Ishikawa (cell line): ENCODE measurements around the gene MAP1LC3A.

Source experiments
- CEBPB ChIP-seq: IDR thresholded peaks from 2 replicates; pipeline ENCODE4 v1.6.1; 2012
- CREB1 ChIP-seq: IDR thresholded peaks from 2 replicates; pipeline ENCODE4 v1.6.1; 2012; ENCODE audit warnings: low read depth
- EGR1 ChIP-seq: IDR thresholded peaks from 2 replicates; pipeline ENCODE4 v1.6.1; 2012
- EP300 ChIP-seq: IDR thresholded peaks from 2 replicates; pipeline ENCODE4 v1.6.1; 2012; ENCODE audit warnings: borderline replicate concordance
- FOXM1 ChIP-seq: IDR thresholded peaks from 2 replicates; pipeline ENCODE4 v1.6.1; 2012; ENCODE audit warnings: low read depth, borderline replicate concordance
- NFIC ChIP-seq: IDR thresholded peaks from 2 replicates; pipeline ENCODE4 v1.6.1; 2012
- RAD21 ChIP-seq: IDR thresholded peaks from 2 replicates; pipeline ENCODE4 v1.6.1; 2012; ENCODE audit warnings: low read depth
- TAF1 ChIP-seq: IDR thresholded peaks from 2 replicates; pipeline ENCODE4 v1.6.1; 2012; ENCODE audit warnings: low read depth, mild to moderate bottlenecking
- TCF12 ChIP-seq: IDR thresholded peaks from 2 replicates; pipeline ENCODE4 v1.6.1; 2012; ENCODE audit warnings: low read depth
- TEAD4 ChIP-seq: IDR thresholded peaks from 2 replicates; pipeline ENCODE4 v1.6.1; 2012
- YY1 ChIP-seq: IDR thresholded peaks from 2 replicates; pipeline ENCODE4 v1.6.1; 2012; ENCODE audit warnings: low read depth
- ZBTB7A ChIP-seq: IDR thresholded peaks from 2 replicates; pipeline ENCODE4 v1.6.1; 2012; ENCODE audit warnings: low read depth
- TF ChIP-seq, protein P1 (sequence below): IDR thresholded peaks from 2 replicates; pipeline ENCODE4 v1.6.1; 2012
- TF ChIP-seq, protein P2 (sequence below): IDR thresholded peaks from 2 replicates; pipeline ENCODE4 v1.6.1; 2012
- TF ChIP-seq, protein P3 (sequence below): IDR thresholded peaks from 2 replicates; pipeline ENCODE4 v1.6.1; 2012; ENCODE audit warnings: low read depth, mild to moderate bottlenecking

The MAP1LC3A gene

DNA sequence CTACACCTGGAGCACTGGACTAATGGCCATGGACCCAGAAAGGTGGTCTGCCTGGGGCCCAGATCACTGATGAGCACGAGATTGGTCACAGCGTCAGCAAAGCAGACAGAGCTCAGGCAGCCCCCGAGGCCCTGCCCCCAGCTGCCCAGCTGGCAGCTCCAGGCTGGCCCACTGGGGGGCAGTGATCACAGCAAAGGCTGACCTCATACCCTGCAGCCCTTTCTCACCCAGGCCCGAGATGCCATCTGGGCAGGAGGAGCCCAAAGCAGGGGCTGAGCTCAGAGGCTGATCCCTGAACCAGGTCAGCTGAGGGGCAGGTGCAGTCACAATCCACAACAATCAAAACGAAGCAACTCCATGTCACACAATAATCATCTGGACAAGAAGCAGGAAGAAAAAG is 4.1 kb downstream of the MAP1LC3A start:
- TF ChIP-seq, protein P1, sequence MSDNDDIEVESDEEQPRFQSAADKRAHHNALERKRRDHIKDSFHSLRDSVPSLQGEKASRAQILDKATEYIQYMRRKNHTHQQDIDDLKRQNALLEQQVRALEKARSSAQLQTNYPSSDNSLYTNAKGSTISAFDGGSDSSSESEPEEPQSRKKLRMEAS, result no peak
- TF ChIP-seq EGR1 (no peak), CEBPB (no peak), RAD21 (peak; percentile 41; the same call in 1 of the 2 replicates)

DNA sequence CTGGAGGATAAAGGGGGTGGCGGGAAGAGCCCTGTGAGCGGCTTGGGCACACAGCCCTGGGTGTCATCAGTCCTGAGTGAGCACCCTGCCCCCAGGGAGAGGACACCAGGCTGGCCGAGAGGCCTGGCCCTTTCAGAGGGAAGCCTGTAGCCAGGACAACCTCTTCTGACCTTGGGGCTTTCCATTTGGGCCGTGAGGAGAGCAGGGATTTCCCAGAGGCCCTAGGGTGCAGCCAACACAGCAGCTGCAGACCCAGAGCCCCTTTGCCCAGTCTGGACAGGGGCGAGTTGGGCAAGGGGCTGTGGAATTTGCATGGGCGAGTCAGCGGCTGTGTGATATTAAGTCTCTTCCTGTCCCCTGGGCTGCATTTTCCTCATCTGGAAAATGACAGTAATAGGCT is 6.3 kb downstream of the MAP1LC3A start:
- TF ChIP-seq, protein P2, sequence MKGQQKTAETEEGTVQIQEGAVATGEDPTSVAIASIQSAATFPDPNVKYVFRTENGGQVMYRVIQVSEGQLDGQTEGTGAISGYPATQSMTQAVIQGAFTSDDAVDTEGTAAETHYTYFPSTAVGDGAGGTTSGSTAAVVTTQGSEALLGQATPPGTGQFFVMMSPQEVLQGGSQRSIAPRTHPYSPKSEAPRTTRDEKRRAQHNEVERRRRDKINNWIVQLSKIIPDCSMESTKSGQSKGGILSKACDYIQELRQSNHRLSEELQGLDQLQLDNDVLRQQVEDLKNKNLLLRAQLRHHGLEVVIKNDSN, result no peak
- no peak for TF ChIP-seq TCF12
- no peak for TF ChIP-seq YY1
- TF ChIP-seq EGR1, result no peak
- no peak for TF ChIP-seq TEAD4
- no peak for TF ChIP-seq CEBPB
- TF ChIP-seq TAF1, result no peak
- TF ChIP-seq NFIC, result no peak
- TF ChIP-seq CREB1, result no peak
- TF ChIP-seq, protein P1, result no peak
- no peak for TF ChIP-seq EP300
- TF ChIP-seq, protein P3, sequence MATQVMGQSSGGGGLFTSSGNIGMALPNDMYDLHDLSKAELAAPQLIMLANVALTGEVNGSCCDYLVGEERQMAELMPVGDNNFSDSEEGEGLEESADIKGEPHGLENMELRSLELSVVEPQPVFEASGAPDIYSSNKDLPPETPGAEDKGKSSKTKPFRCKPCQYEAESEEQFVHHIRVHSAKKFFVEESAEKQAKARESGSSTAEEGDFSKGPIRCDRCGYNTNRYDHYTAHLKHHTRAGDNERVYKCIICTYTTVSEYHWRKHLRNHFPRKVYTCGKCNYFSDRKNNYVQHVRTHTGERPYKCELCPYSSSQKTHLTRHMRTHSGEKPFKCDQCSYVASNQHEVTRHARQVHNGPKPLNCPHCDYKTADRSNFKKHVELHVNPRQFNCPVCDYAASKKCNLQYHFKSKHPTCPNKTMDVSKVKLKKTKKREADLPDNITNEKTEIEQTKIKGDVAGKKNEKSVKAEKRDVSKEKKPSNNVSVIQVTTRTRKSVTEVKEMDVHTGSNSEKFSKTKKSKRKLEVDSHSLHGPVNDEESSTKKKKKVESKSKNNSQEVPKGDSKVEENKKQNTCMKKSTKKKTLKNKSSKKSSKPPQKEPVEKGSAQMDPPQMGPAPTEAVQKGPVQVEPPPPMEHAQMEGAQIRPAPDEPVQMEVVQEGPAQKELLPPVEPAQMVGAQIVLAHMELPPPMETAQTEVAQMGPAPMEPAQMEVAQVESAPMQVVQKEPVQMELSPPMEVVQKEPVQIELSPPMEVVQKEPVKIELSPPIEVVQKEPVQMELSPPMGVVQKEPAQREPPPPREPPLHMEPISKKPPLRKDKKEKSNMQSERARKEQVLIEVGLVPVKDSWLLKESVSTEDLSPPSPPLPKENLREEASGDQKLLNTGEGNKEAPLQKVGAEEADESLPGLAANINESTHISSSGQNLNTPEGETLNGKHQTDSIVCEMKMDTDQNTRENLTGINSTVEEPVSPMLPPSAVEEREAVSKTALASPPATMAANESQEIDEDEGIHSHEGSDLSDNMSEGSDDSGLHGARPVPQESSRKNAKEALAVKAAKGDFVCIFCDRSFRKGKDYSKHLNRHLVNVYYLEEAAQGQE, result no peak
- TF ChIP-seq ZBTB7A, result no peak
- TF ChIP-seq RAD21, result no peak
- no peak for TF ChIP-seq FOXM1

DNA sequence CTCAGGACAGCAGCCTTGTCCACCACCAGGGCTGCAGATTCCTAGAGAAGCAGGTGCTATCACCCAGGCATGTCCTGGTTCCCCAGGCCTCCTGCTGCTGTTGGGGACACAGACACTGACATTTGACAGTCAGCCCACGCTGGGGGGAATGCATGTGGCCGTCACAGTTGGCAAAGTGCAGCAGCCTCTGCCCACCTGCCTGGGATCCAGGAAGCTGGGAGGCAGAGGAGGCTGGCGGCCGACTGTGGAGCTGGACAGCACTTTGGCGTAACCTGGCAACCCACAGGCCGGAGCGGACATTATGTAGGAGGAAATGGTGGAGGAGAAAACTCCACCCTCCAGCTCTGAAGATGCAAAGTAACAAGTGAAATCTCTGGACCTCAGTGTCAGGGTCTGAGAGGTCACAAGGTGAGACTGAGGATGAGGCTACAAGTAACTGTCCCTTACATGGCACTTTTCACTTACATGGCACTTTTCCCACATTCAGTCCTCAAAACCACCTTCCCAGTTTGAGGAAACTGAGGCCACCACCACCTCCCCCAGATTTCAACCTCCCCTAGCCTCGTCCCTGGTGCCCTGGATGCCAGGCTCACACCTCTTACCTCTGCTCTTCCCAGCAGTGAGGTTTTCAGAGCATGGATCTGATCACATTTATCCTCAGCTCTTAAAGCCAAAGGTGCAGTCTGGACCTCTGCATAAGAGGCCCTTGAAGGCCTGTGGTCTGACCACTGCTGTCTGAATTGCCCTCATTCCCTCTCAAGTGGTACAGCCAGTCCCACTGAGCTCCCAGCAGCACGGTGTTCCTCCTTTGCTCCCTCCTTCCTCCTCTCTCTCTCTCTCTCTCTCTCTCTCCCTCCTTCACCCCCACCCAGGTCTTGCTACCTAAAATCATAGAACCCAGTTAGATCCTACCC is 8.7 kb downstream of the MAP1LC3A start:
- TF ChIP-seq TEAD4 (no peak), CEBPB (no peak), TCF12 (no peak), YY1 (no peak), ZBTB7A (no peak), TAF1 (no peak), FOXM1 (no peak), EGR1 (no peak), CREB1 (no peak), EP300 (no peak), NFIC (no peak), RAD21 (no peak)
- TF ChIP-seq, protein P1, result no peak
- TF ChIP-seq, protein P3, result no peak
- TF ChIP-seq, protein P2, result no peak

DNA sequence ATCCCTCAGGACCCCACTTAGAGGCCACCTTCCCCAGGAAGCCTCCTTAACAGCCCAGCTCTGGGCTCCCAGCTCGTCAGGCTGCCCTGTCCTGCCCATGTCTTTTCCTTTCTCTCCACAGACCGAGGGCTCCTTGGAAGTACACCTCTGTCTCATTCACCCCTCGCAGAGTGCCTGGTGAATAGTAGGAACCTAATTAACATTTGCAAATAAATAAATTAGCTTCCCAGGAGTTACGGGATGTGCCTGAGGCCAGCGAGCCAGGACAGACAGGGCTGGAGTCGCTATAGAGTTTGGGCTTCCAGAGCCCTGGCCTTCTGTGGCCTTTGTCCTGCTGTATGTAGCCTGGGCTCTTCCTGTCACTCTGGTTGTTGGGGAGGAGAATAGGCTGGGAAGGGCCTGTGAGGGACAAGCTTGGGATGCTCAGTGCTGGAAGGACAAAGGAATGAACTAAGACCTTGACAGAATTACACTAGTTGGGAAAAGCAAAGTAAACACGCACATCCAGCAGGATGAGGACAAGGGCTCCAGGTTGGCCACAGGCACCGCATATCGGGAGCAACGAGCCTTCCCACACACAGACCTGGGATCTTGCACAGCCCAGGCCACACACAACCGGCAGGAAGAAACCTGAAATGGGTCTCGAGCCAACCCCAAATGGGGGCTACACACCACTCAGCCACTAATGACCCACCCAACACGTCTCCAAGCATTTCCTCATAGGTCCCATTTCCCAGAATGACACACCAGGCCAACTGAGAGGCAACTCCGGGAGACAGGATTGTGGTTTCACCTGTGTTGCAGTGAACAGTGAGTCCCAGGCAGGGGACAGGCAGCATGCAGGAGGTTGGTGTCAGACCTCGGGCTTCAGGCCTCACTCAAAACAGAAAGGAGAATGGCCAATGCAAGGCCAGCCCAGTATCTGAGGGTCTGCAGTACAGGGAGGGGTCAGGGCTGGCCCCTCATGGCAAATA is 9.7 kb downstream of the MAP1LC3A start:
- TF ChIP-seq ZBTB7A, result no peak

DNA sequence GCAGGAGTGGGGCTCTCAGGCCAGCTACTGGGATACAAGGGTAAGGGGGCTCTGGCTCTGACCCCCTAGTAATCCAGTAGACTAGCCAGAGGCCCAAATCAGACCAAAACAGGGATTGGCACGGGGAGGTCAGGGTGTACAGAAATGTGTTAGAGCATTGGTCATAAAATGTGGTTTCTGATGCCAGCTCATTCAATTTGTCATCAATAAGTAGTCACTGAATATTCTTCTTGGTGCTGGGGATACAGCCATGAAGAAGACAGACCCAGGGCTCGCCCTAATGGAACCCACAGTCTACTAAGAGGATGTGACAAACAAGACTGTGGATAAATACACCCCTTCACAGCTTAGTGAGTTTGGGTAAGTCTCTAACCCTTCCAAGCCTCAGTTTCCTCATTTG is 11.1 kb downstream of the MAP1LC3A start:
- TF ChIP-seq EP300, result no peak
- TF ChIP-seq CREB1, result no peak
- no peak for TF ChIP-seq FOXM1
